Endometrial microvascular endothelial cells (primary cell): ENCODE data around the gene N4BP3. TPM values are rescaled to one million over a fixed set of nuclear protein-coding genes. Genes with fewer than 3 reads are reported as not detected.
"Not testable (repeated sequence)": the region's sequence is repeated elsewhere in the genome, so short reads cannot be mapped to it uniquely, and the experiment has no call there.

Source experiments
- in situ Hi-C: cut with HindIII; loops from 2 replicates; pipeline ENCODE4 v1.10.0; 2017; ENCODE audit warnings: low sequenced_read_pairs, low pct_unique_long_range_greater_than_20kb; ENCODE audit errors: inconsistent ontology term
- total RNA-seq: library from RNA; depleted of rRNA; stranded (reverse); fragments of >200 nt; gene quantifications from one replicate; pipeline ENCODE4 v1.2.3, GENCODE V29; 2015; ENCODE audit errors: inconsistent ontology term

N4BP3 gene, protein sequence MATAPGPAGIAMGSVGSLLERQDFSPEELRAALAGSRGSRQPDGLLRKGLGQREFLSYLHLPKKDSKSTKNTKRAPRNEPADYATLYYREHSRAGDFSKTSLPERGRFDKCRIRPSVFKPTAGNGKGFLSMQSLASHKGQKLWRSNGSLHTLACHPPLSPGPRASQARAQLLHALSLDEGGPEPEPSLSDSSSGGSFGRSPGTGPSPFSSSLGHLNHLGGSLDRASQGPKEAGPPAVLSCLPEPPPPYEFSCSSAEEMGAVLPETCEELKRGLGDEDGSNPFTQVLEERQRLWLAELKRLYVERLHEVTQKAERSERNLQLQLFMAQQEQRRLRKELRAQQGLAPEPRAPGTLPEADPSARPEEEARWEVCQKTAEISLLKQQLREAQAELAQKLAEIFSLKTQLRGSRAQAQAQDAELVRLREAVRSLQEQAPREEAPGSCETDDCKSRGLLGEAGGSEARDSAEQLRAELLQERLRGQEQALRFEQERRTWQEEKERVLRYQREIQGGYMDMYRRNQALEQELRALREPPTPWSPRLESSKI
- 11.2 TPM for total RNA-seq

DNA sequence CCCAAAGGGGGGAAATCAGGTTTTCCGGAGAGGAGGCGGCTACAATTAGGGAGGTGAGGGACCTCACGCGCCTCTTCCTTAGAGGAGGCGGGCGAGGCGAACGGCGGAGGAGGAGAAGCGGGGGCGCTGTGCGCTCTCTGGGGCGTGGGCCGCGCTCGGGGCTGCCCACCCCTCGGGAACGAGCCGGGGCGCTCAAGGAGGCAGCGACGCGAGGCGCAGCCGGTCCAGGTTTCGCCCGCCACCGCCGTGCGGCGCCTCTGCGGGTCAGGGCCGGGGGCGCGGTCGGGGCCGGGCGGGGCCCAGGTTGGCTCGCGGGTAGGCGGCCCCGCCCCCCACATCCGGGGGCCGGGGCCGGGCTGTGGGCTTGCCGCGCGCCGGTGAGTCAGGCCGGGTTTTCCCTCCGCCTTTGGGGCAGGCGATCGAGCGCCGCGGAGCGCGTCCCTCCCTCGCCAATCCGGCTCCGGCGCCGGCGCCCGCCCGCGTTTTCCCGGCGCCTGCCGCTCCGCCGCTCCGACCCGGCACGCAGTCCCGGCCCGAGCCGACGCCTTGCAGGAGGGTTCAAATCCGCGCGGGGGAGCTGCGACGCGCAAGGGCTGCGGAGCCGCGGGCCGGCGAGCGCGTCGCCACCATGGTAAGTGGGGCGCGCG, at the start of gene N4BP3:
Gene N4BP3 (plus strand): TSS at position 392 of the 647 bp plus-strand sequence. CDS start 6,052 bp downstream, outside the sequence.
- in situ Hi-C loops: no loop called here

DNA sequence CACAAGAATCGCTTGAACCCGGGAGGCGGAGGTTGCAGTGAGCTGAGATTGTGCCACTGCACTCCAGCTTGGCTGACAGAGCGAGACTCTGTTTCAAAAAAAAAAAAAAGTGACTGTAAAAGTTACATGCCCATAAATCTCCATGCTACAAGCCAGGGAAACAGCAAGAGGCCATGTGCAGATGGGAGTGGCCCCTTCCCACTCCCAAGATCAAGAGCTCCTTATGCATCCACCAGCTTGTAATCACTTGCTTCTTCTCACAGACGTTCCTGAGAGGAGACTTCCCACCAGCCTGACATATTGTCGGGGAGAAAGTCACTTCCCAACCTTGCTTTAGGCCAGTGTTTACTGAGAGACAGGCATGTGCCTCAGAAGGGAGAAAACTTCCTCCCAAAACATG, 45.6 kb upstream of the N4BP3 start:
- in situ Hi-C loops: no loop called here

DNA sequence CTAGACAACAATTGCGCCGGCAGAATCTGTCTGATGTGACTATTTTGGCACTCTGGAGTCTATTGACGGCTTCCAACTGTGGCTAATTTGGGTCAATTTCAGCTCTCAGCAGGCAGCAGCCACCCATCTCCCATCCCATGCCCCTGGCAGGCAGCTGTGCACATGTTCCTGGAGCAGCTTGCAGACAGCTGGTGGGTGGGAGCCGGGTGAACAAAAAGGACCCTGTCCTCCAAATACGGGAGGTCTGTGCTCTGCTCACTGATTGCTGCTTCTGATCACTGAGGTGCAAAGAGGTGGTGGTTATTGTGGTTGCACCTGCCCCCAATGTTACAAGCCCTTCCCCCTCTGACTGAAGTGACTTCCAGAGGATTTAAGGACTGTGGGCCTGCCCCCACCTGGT, 45.0 kb upstream of the N4BP3 start:
- in situ Hi-C loops: no loop called here

DNA sequence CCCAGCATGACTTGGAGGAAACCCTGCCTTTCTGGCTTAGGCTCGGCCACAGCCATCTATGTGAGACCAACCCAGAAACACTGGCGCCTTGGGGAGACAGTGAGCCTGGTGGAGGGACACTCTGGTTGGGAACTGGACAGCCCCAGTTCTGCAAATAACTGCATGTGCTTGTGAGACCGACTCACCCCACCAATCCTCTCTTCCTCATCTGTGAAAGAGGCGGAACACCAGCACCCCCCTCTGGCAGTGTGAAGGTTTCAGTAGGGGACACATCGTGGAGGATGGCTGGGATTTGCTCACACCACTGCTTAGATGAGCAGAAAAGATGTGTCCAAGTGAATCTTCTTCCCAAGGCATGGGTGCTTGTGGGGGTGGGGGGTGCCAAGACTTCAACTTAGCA, 43.4 kb upstream of the N4BP3 start:
- in situ Hi-C loops: no loop called here

DNA sequence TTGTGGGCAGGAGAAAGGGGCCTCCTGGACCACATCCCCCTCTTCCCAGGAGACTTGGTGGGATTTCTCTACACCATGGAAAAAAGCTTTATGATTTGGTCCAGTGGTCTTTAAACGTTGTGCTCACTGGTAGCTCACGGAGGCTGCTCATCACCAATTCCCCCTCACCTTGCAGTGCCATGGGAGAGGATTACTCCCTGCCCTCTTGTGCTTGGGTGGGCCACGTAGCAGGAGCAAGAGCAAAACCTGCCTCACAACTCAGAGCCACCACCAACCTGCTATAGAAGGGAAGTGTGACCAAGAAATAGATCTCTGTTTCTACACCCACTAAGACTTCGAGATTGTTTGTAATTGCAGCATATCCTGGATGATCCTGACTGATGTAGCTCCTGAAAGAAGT, 42.2 kb upstream of the N4BP3 start:
- in situ Hi-C loops: no loop called here

DNA sequence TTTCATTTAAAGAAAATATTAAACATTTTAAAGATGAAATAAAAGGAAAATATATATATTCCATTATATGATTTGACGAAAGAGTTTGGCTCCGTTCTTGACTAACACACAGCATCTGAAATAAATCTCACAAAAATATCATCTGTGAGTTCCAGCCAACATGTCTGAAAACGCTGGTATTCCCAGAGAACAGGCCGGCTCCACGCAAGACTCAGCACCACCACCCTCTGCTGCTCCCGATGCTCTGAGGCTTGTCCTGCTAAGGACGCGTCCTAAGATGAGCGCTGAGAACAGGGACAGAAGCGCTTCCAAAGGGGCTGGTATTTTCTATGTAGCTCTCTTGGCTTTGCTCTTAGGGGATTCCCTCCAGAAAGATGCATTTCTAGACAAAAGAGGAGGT, 40.6 kb upstream of the N4BP3 start:
- in situ Hi-C loops: no loop called here

DNA sequence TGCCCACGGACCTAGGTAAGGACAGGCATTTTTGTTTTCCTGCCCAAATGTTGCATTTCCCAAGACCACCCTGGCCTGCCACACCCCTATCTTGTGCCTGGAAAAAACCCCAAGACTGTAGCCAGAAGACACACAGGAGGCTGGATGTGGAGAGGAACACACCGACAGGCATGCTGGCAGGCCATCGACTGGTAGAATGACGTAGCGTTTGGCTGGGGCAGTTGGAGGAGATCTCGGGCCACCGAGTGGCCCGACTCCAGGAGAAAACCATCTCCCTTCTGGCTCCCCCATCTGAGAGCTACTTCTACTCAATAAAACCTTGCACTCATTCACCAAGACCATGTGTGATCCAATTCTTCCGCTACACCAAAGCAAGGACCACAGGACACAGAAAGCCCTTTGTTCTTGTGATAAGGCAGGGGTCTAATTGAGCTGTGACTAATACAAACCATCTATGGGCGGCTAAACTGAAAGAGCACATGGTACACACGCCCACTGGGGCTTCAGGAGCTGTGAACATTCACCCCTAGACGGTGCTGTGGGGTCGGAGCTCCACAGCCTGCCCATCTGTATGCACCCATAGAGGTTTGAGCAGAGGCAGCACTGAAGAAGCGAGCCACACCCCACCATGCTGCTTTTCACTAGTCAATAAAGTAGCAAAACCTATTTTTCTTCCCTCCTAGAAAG, 38.9 kb upstream of the N4BP3 start:
- in situ Hi-C loops: no loop called here

DNA sequence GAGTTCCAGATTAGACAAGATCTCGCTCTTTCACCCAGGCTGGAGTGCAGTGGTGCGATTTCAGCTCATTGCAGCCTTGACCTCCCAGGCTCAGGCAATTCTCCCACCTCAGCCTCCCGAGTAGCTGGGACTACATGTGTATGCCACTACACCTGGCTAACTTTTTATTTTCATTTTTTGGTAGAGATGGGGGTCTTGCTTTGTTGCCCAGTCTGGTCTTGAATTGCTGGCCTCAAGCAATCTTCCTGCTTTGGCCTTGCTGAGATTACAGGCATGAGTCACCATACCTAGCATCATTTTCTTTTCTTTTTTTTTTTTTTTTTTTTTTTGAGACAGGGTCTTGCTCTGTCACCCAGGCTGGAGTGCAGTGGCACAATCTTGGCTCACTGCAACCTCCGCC, 36.4 kb upstream of the N4BP3 start:
- in situ Hi-C loops: not testable (repeated sequence)

DNA sequence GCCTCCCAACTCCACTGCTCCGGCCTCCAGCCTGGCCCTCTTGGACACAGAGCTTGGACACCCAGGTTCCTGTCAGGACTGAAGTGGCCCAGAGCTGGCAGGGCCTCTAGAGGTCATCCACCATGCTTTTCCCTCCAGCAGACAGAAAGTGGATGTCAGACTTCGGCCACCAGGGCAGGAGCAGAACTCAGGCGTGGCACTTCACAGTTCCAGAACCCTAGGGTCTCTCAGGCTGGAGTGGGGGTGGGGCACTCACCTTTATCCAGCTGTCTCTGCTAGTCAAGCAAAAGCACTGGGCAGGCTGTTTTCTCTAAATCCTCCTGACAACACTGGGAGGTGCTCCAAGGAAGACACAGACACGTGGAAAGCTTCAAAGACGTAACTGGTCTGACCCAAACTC, 35.6 kb upstream of the N4BP3 start:
- in situ Hi-C loops: no loop called here

DNA sequence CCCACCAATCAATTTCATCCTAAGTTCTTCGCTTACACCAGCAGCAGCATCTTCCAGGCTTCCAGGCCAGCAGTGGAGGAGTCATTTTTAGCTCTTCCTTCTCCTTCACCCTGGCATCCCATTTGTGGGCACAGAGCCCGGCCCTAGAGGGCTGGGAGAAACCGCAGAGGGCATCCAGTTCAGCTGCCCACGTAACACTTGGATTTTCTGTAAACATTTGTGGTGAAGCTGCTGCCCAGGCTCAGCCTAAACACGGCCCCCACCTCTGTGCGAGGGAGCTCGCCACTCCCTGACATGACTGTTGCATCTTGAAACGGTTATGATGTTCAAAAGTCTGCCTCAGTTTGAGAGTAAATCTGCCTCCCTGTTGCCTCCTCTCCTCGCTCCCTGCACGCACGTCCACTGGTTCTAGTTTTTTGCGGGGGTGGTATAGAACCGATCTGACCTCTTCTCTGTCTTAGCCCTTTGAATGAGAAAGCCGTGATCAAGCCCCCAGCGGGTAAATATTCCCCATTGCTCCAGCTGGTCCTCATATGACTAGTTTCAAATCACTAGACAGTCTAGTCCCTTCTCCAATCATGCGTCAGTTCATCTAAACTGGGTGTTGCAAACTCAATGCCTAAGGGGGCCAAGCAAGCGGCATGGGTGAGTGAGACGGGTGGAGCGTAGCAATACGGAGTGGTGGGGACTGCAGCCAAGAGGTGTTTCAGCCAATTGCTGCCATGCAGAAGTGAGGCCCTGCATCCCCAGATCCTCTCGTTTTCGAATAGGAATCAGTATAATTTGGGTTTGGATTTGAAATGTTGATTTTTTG, 34.9 kb upstream of the N4BP3 start:
- in situ Hi-C loops: no loop called here

DNA sequence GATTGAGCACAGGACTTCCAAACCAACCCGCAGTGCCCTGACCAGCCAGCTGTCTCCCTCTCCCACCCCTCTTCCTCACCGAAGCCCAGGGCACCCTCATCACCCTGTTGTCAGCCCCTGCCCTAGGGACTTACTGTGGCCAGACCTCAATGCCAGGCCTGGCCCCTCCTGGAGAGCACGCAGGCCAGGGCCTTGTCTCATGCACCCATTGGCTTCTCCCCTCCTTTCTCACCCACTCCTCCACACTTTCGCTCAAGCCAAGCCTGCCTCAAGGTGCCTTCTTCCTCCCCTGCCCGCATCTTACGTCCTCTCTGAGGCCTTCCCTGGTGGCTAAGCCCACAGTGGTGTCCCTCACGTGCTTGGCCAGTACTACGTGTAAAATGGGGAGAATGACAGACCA, 33.3 kb upstream of the N4BP3 start:
- in situ Hi-C loops: no loop called here

DNA sequence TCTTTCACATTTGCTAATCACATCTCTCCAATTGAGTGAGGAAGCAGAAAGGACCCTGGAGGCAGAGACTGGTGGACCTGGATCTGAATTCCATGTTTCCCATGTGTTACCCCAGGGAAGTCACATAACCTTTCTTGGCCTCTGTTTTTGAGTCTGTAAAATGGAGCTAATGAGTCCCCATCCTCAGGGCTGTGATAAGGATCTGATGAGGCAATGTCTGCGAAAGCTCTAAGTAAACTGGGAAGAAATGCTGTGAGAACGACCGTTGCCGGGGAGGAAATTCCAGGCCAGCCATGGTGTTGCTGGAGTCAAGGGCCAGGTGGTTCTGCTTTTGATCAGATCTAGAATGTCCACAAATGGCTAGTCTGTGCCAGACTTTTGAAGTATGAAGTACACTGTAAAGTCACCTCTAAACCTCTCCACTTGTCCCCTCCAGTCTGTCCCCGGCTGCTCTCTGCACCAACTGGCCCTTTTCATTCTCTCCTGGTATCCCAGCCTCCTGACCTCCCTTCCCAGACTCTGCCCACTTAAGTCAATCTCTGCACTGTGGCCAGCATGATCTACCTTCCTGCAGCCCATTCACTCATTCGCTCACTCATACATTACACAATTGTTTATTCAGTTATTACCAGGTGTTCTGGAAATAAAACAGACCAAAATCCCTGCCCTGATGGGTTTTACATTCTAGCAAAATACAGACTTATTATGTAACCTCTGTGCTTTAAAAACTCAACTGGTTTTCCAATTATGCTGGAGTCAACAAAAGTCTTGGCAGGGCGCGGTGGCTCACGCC, 32.5 kb upstream of the N4BP3 start:
- in situ Hi-C loops: no loop called here

DNA sequence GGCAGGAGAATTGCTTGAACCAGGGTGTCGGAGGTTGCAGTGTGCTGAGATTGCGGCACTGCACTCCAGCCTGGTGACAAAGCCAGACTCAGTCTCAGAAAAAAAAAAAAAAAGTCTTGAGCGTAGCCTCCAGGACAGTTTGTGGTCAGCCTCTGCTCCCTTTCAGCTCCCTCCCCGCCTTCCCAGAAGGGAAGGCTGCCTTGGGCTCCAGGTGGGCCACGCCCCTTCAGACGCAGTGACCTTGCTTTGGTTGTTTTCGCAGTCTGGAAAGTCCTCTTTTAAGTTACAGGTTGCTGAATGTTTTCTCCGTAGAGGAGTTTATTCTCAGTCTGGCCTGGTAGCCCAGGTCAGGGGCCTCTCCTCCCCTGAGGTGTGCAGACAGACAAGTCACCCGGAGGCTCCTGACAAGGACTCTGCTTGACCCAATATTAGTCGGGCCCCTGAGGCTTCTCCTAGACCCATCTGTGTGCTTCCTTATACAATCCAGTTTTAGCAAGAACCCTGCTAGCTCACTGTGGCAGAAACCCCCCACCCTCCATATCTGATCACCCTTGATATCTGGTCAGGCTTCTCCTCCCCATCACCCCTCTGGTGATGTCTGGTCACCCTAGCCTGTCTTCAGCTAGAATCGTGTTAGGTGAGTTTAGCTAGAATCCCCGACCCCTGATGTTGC, 31.6 kb upstream of the N4BP3 start:
- in situ Hi-C loops: no loop called here

DNA sequence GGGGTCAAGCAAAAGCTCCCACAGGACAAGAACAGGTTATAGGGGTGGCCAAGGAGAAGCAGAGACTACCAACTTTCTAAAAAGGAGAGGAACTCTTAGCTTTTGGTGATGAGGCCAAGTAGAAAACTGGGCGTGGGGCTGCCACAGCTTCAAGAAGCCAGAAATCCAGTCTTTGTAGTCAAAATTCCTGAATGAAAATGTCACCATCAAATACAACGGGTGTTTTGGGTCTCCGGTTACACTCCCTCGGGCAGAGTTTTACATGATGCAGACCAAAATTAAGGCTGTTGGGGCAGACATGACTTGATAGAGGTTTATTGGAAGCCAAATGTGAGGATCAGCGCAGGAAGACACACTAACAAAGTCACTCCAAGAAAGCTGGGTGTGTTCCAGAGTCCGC, 29.4 kb upstream of the N4BP3 start:
- in situ Hi-C loops: no loop called here

DNA sequence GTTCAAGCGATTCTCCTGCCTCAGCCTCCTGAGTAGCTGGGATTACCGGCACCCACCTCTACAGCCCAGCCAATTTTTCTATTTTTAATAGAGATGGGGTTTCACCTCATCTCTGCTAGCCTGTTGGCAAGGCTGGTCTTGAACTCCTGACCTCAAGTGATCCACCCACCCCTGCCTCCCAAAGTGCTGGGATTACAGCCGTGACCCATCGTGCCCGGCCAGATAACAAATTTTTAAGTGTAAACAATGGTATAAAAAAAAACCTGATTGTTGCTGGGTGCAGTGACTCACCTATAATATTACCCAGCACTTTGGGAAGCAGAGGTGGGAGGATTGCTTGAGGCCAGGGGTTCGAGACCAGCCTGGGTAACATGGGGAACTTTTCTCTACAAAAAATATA, 28.0 kb upstream of the N4BP3 start:
- in situ Hi-C loops: no loop called here

DNA sequence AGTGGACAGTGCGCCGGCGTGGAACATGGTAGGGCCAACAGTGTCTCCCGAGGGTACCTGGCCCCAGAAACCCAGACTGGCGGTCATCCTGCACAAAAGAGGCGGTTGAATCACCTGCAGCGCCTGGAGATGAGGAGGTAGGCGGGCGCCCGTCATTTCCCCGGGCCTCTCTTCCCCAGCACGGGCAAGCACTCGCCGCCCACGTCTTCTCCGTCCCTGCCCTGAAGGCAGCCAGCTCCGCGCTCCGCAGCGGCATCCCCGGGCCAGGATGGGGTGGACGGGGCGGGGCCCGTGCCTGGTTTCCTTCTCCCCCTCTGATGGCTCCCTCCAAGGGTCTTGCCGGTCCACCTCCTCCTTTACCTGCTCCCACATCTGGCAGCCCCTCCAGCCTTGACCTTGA, 27.1 kb upstream of the N4BP3 start:
- in situ Hi-C loops: no loop called here

DNA sequence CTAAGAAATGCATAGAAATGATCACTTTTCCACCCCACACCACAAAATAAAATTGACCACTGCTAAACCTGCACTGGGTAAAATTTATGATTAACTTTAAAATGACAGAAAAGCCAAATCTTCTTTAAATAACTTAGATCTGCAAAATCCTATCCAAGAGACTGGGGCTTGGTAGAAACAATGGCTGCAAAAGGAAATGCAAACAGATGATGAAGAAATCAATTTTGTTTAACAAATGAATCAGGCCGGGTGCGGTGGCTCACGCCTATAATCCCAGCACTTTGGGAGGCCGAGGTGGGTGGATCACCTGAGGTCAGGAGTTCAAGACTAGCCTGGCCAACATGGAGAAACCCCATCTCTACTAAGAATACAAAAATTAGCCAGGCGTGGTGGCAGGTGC, 26.1 kb upstream of the N4BP3 start:
- in situ Hi-C loops: not testable (repeated sequence)

DNA sequence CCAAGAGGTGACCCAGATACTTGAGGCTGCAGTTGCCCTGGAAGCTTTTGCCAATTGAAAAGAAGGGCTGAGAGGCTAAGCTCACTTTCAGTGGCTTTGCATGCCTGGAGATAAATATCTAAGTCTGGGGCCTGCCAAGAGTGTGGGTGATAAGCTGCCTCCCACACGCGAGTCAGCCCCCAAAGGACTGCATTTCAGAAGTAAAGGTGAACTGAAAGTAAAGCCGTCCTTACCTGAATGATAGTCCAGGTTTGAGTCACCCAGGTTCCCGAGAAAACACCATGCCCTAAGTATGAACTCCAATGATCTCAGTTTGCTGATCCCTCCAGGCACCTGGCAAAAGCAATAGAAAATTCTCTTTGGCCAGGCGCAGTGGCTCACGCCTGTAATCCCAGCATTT, 22.5 kb upstream of the N4BP3 start:
- in situ Hi-C loops: no loop called here
